A549 (cell line): ENCODE data around the gene ADPRS. TPM values are rescaled to one million over a fixed set of nuclear protein-coding genes. Genes with fewer than 3 reads are reported as not detected.

ENCODE experiments used
- ATAC-seq, 2 experiments: fragments of 200-7000 bp in 1 of 2; fragments of >200 bp in 1 of 2; cut with Nextera tagmentation in 1 of 2; cut with Tn5 transposase in 1 of 2; 3 replicates each; pipeline versions ENCODE4 v1.8.0 to v1.9.1; 2018 to 2020; ENCODE audit warnings: mild to moderate bottlenecking in 1 of 2, moderate library complexity in 1 of 2
- CTCF ChIA-PET: fragments of 300-600 bp; sonication (Branson Sonifier 250); formaldehyde crosslinking; extraction: SDS; loops from one replicate; lab custom pipeline; 2021; ENCODE audit warnings: antibody characterized with exemption, inconsistent platforms; lab: Yijun Ruan, JAX
- POLR2A ChIA-PET: fragments of 350-600 bp; formaldehyde crosslinking; extraction: SDS; loops from one replicate; lab custom pipeline; 2021; ENCODE audit warnings: antibody characterized with exemption, inconsistent platforms; lab: Yijun Ruan, JAX
- DNase-seq, 2 experiments: peaks; one replicate each; pipeline versions ENCODE4 v3.0.0 to v3.0.0-alpha.2; 2011 to 2016; ENCODE audit warnings: low read depth in 1 of 2, low spot score in 1 of 2
- FAIRE-seq: peaks from 2 replicates; lab custom pipeline; 2011; peaks lifted over from hg19 to GRCh38; lab: Jason Lieb, UNC
- H3K27ac ChIP-seq, 2 experiments: fragments of >200 bp; sonication (Bioruptor Twin); formaldehyde crosslinking; 3 replicates each; pipeline ENCODE4 v1.5.1; 2016 to 2017
- H3K4me1 ChIP-seq: fragments of >200 bp; sonication (Bioruptor Twin); formaldehyde crosslinking; 3 replicates; pipeline ENCODE4 v1.6.1; 2016
- H3K4me2 ChIP-seq: fragments of >200 bp; sonication (Bioruptor Twin); formaldehyde crosslinking; 3 replicates; pipeline ENCODE4 v1.6.1; 2016
- H3K4me3 ChIP-seq: fragments of >200 bp; sonication (Bioruptor Twin); formaldehyde crosslinking; 3 replicates; pipeline ENCODE4 v1.5.1; 2016
- H3K9me3 ChIP-seq: fragments of >200 bp; sonication (Bioruptor Twin); formaldehyde crosslinking; 3 replicates; pipeline ENCODE4 v1.6.1; 2016
- BCL3 ChIP-seq: fragments of >200 bp; sonication (Bioruptor Twin); formaldehyde crosslinking; IDR thresholded peaks from 3 replicates; pipeline ENCODE4 v1.6.1; 2016
- CHD2 ChIP-seq: fragments of 150-350 bp; IDR thresholded peaks from 2 replicates; pipeline ENCODE4 v1.6.1; 2014; ENCODE audit warnings: low read length; ENCODE audit not compliant: partially characterized antibody
- CTCF ChIP-seq: fragments of >200 bp; sonication (Bioruptor Twin); formaldehyde crosslinking; IDR thresholded peaks from 3 replicates; pipeline ENCODE4 v1.5.1; 2016
- EP300 ChIP-seq, 2 experiments: fragments of >200 bp; sonication (Bioruptor Twin); formaldehyde crosslinking; IDR thresholded peaks; 2 replicates in 1 of 2; 3 replicates in 1 of 2; pipeline ENCODE4 v1.6.1; 2016 to 2017
- ESRRA ChIP-seq: fragments of 150-350 bp; IDR thresholded peaks from 2 replicates; pipeline ENCODE4 v1.6.1; 2014; ENCODE audit warnings: mild to moderate bottlenecking, low read length, borderline replicate concordance
- FOSB ChIP-seq: fragments of 250-450 bp; sonication (Bioruptor Pico); IDR thresholded peaks from 2 replicates; pipeline ENCODE4 v1.5.0; 2020; ENCODE audit warnings: mild to moderate bottlenecking, moderate library complexity
- FOSL2 ChIP-seq, 2 experiments: fragments of 450-650 bp in 1 of 2; fragments of >200 bp in 1 of 2; sonication (Bioruptor Twin) in 1 of 2; formaldehyde crosslinking; IDR thresholded peaks; 2 replicates each; pipeline versions ENCODE4 v1.5.0 to v1.6.1; 2016 to 2020; ENCODE audit warnings: mild to moderate bottlenecking in 1 of 2, moderate library complexity in 1 of 2
- HDAC2 ChIP-seq: fragments of 200-600 bp; sonication (generic); IDR thresholded peaks from 2 replicates; pipeline ENCODE4 v1.6.1; 2016
- HES2 ChIP-seq: fragments of >200 bp; sonication (Bioruptor Twin); formaldehyde crosslinking; IDR thresholded peaks from 2 replicates; pipeline ENCODE4 v1.6.1; 2016
- JUN ChIP-seq, 2 experiments: fragments of >200 bp; sonication (Bioruptor Twin); formaldehyde crosslinking; IDR thresholded peaks; 2 replicates in 1 of 2; 3 replicates in 1 of 2; pipeline ENCODE4 v1.6.1; 2016 to 2017
- KDM1A ChIP-seq: fragments of 200-600 bp; sonication (generic); IDR thresholded peaks from 2 replicates; pipeline ENCODE4 v1.6.1; 2016; ENCODE audit warnings: low read depth, mild to moderate bottlenecking
- KDM5A ChIP-seq: fragments of 200-600 bp; sonication (generic); IDR thresholded peaks from 2 replicates; pipeline ENCODE4 v1.6.1; 2016; ENCODE audit warnings: antibody characterized with exemption, mild to moderate bottlenecking
- MAFK ChIP-seq: fragments of 450-650 bp; IDR thresholded peaks from 2 replicates; pipeline ENCODE4 v1.6.1; 2014; ENCODE audit not compliant: partially characterized antibody
- POLR2A ChIP-seq: IDR thresholded peaks from 2 replicates; pipeline ENCODE4 v1.6.1; 2012; ENCODE audit warnings: mild to moderate bottlenecking, low read length
- RARB ChIP-seq: fragments of 250-450 bp; sonication (Bioruptor Pico); IDR thresholded peaks from 2 replicates; pipeline ENCODE4 v1.8.0; 2021; ENCODE audit warnings: mild to moderate bottlenecking, moderate library complexity
- RCOR1 ChIP-seq: fragments of 150-350 bp; IDR thresholded peaks from 2 replicates; pipeline ENCODE4 v1.6.1; 2014; ENCODE audit warnings: antibody characterized with exemption, low read length, low read depth
- TFCP2L1 ChIP-seq: fragments of 250-450 bp; sonication (Bioruptor Pico); IDR thresholded peaks from 2 replicates; pipeline ENCODE4 v1.5.0; 2021; ENCODE audit warnings: mild to moderate bottlenecking
- ZSCAN20 ChIP-seq: fragments of 250-450 bp; sonication (Bioruptor Pico); IDR thresholded peaks from 2 replicates; pipeline ENCODE4 v1.8.0; 2022; ENCODE audit warnings: mild to moderate bottlenecking, moderate library complexity
- WGBS: methylation state at CpG from one replicate; pipeline ENCODE4 v1.1.6; 2017; ENCODE audit errors: missing lambda C conversion rate; 5-methylcytosine and 5-hydroxymethylcytosine counted together
- polyA plus RNA-seq, 4 experiments: library from polyadenylated mRNA; depleted of rRNA in 3 of 4; stranded (reverse); fragments of >200 nt; fragmentation: RNase III in 1 of 4; extraction: RNeasy Plus Mini Kit Qiagen cat#74134 plus additional on column Dnase treatment in 1 of 4; gene quantifications; 2 replicates in 3 of 4; 3 replicates in 1 of 4; pipeline ENCODE4 v1.2.3, GENCODE V29; 2011 to 2017
- TF ChIP-seq, protein P1 (sequence below): fragments of 250-450 bp; sonication (Bioruptor Pico); IDR thresholded peaks from 2 replicates; pipeline ENCODE4 v1.5.0; 2021; ENCODE audit warnings: mild to moderate bottlenecking, moderate library complexity, borderline replicate concordance

The ADPRS gene
- polyA plus RNA-seq, 2 of the 4 experiments (the other 2 are of a cell fraction), result 14.6 to 15.2 TPM

DNA sequence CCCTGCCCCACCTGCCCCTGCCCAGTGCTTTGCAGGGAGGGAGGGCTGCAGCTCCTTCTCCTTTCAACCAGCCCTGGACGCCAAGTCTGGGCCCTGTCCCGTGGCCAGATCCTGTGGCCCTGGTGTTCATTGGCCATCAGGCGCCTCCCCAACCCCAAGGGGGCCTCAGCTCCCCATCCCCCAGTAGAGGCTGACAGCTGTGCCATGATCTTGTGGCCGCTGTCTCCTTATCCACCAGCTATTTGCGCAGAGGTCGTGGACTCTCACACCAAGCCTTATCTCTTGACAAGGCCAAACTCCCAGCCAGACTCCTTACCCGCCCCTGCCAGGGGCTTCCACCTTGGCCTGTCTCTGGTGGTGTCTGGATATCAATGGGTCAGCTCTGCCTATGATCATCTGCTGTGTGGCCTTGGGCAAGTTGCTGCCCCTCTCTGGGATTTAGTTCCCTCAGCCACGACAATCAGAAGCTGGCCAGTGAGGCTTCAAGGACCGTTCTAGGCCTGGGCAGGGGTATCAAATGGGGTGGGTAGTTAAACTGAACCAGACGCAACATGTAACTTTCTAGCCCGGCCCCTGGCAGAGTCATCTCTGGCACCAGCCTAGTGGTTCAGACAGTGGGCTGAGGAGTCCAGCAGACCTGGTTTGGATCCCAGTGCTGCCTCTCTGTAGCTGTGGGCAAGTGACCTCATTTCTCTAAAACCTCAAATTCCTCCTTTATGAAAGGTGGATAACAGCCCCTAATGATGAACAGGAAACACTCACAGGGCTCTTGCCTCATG, 39.6 kb downstream of the ADPRS start (continued):
- no peak for TF ChIP-seq POLR2A
- no peak for TF ChIP-seq RCOR1
- no peak for TF ChIP-seq FOSL2 (IDR thresholded peaks at IDR 0.05)
- no peak for TF ChIP-seq FOSL2 (CRISPR knock-in tag; IDR thresholded peaks at IDR 0.05)
- TF ChIP-seq KDM5A, result no peak
- no peak for TF ChIP-seq RARB
- TF ChIP-seq TFCP2L1 (CRISPR knock-in tag), result no peak

- H3K27ac ChIP-seq, result no peak overlapping the region
- CTCF ChIA-PET, result interaction anchor here (2.1 kb wide), 1 partner anchor 59 kb away, joined by 6 read pairs; no protein-coding TSS in a partner anchor
Observed at GRCh38 chr1:36128905-36129206, 40.2 kb downstream of the ADPRS start.

More at GRCh38 chr1:36128905-36129206, 40.2 kb downstream of the ADPRS start:
- Histone ChIP-seq H3K9me3 (no peaks in the 10 kb centered on the region), H3K4me2 (no peak overlapping the region), H3K4me3 (no peak overlapping the region), H3K4me1 (peaks cover 5% of the 10 kb centered on the region)
- WGBS, result 80% methylated on average over 3 of the region's 3 CpGs
- ATAC-seq (no peak), DNase-seq (no peak), FAIRE-seq (no peak)
- POLR2A ChIA-PET, result no interaction called here
- TF ChIP-seq ZSCAN20 (CRISPR knock-in tag), result no peak
- TF ChIP-seq RCOR1, result no peak
- no peak for TF ChIP-seq MAFK
- no peak for TF ChIP-seq FOSB (CRISPR knock-in tag)
- no peak for TF ChIP-seq RARB
- TF ChIP-seq, protein P1, sequence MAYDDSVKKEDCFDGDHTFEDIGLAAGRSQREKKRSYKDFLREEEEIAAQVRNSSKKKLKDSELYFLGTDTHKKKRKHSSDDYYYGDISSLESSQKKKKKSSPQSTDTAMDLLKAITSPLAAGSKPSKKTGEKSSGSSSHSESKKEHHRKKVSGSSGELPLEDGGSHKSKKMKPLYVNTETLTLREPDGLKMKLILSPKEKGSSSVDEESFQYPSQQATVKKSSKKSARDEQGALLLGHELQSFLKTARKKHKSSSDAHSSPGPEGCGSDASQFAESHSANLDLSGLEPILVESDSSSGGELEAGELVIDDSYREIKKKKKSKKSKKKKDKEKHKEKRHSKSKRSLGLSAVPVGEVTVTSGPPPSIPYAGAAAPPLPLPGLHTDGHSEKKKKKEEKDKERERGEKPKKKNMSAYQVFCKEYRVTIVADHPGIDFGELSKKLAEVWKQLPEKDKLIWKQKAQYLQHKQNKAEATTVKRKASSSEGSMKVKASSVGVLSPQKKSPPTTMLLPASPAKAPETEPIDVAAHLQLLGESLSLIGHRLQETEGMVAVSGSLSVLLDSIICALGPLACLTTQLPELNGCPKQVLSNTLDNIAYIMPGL, result no peak
- no peak for TF ChIP-seq HES2
- no peak for TF ChIP-seq BCL3
- TF ChIP-seq KDM1A, result no peak
- TF ChIP-seq JUN (IDR thresholded peaks at IDR 0.05), result no peak
- no peak for TF ChIP-seq CTCF
- no peak for TF ChIP-seq HDAC2
- TF ChIP-seq CHD2, result no peak
- no peak for TF ChIP-seq EP300 (IDR thresholded peaks at IDR 0.05)
- TF ChIP-seq ESRRA, result no peak
